GM21619 (cell line): ENCODE data around the gene HS3ST4.
"Not testable (repeated sequence)": the region's sequence is repeated elsewhere in the genome, so short reads cannot be mapped to it uniquely, and the experiment has no call there.

ENCODE experiments used
- ATAC-seq: cut with Tn5 transposase; IDR thresholded peaks from one replicate; pipeline ENCODE4 v1.9.1; 2021; ENCODE audit not compliant: unreplicated experiment

Gene HS3ST4

DNA sequence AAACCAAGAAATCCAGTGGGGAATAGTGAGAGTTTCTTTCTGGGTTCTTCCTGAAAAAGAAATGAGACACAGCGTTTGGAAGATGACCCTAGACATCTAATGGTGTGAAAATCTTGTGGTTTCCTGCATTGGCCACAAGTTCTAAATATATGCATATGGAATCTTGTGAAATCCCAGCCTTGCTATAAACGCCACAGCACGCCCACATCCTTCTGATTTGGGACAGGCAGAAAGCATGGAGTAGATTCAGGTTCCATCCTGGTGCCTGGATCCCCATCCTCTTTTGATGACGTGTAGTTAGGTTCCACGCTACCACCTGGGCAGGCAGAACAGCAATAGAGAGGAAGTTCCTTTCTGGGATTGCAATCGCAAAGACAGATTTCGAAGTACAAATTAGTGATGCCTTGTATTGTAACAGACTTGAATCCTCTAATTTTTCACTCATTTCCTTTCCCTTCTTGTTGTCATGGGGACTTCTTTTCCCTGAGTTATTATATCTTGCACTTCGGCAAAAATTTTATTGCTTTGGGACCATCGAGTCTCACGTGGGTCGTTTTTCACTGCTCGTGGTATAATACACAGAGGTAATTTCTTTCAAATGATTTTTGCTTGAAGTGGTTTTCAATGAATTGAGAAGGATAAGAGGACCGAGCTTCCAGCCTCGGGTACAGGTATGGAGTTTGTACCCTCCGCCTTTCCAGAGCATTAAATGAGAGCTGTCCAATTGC lies 37.6 kb downstream of the HS3ST4 start:
- no peak for ATAC-seq

DNA sequence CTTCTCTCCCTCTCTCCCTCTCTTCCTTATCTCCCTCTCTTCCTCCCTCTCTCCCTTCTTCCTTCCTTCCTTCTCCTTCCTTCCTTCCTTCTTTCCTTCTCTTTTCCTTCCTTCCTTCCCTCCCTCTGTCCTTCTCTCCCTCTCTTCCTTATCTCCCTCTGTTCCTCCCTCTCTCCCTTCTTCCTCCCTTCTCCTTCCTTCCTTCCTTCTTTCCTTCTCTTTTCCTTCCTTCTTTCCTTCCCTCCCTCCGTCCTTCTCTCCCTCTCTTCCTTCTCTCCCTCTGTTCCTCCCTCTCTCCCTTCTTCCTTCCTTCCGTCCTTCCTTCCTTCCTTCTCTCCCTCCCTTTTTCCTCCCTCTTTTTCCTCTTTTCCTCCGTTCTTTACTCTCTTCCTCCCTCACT lies 38.6 kb downstream of the HS3ST4 start:
- ATAC-seq: no peak

GRCh38 chr16:25734430-25735385 lies 42.9 kb downstream of the HS3ST4 start:
- no peak for ATAC-seq

DNA sequence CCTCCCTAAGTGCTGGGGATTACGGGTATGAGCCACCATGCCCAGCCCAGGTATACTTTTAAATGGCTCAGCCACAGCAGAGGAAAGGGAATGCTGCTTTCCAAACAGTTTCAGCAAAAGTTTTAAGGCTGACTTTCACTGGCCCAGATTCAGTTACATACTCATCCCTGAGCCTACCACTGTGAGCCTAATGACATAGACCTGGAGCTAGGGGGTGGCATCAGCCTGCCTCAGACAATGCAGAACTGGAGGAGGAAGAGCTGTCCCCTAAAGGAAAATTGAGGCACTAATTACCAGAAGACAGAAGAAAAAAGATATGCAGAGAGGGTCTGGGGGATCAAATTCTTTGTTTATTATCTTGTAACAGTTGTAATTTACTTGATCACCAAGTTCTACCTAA lies 43.9 kb downstream of the HS3ST4 start:
- no peak for ATAC-seq

DNA sequence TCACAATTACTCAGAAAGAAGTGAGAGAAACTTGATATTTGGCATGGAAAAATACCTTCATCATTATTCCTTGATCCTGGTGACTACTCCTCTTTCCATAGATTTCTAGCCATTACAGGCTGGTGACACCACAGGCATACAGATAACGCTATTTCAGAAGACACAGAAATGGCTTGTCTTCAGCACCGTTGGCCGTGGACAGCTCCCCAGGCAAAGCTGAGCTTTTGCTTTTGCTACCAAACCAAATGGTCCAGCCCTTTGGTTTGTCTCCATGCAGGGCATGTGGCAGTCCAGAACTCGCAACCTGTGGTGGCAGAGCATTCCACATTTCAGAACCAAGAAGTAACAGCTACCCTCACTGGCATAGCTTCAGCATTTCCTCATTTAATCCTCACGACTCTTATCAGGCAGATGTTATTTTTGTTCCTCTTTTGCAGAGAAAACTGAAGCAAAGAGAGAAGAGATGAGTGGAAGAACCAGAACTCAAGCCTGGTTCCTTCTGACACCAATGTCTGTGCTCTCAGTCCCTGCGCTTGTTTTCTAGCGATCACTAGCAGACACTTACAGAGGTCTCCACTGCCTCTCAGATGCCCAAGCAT lies 55.5 kb downstream of the HS3ST4 start:
- no peak for ATAC-seq

DNA sequence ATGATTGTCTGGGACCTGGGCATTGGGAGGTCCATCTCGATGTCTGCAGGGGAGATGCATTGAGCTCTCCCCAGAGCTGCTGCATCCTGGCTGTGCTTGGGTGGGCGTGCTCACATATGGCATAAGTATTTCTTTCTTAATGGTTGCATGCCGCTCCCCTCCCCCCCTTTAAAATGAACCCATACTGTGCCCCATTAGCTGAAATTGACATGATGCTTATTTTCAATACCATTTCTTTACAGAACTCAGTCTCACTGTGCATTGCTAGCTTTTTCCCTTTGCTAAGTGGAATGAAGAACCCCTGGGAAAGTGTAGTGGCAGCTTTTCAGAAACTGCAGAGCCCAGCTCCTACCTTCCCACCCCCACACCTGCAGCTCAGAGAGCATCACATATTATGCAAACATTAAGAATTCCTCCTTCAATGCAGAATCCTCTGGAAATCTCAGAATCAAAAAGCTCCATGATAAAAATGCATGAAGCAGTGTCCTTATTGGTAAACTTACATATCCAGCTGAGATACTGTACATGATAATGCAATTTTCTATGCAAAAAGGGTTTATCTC lies 56.4 kb downstream of the HS3ST4 start:
- no peak for ATAC-seq

- ATAC-seq: no peak
Measured at GRCh38 chr16:25750488-25751216, 58.9 kb downstream of the HS3ST4 start.

DNA sequence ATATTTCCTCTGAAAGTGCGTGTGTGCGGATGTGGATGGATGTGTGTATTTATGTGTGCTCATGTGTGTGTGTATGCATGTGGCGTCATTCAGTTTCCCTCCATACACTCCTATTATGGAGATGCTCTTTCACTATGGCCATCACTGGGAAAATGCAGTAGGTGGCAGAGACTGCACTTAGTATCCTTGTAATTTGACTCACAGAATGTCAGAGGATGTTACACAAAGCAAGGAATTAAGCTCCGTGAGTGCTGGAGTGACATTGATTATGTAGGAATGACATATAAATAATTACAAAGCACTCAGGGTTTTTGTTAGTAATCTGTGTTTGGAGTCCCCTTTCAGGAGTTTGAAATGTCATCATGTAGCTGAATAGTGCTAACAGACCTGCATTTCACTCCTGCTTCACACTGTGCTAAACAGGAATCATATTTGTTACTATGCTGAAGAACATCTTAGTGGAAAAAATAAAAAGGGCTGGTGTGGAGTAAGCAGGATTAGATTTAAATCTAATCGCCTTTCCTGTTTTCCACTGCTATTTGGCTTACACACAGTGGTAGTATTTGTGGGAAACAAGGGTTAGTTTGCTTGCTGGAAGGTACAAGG lies 59.6 kb downstream of the HS3ST4 start:
- ATAC-seq: no peak

DNA sequence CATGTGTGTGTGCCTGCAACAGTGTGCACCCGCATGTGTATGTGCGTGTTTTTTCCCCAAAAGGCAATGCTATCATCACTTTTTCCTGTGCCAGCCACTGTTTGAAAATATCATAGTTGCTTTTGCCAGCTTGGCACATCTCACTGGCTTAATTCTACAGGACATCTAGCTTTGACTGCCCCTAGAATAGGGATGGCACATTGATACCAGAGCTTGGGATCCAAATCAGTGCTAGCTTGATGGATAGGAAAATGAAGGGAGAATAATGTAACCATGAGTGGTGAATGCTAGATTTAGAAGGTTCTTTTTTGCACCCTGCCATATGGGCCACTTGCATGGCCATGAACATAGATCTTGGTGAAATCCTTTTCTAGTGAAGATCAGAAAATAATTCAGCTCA lies 72.7 kb downstream of the HS3ST4 start:
- ATAC-seq: no peak

GRCh38 chr16:25771216-25771615 lies 79.5 kb downstream of the HS3ST4 start:
- no peak for ATAC-seq

DNA sequence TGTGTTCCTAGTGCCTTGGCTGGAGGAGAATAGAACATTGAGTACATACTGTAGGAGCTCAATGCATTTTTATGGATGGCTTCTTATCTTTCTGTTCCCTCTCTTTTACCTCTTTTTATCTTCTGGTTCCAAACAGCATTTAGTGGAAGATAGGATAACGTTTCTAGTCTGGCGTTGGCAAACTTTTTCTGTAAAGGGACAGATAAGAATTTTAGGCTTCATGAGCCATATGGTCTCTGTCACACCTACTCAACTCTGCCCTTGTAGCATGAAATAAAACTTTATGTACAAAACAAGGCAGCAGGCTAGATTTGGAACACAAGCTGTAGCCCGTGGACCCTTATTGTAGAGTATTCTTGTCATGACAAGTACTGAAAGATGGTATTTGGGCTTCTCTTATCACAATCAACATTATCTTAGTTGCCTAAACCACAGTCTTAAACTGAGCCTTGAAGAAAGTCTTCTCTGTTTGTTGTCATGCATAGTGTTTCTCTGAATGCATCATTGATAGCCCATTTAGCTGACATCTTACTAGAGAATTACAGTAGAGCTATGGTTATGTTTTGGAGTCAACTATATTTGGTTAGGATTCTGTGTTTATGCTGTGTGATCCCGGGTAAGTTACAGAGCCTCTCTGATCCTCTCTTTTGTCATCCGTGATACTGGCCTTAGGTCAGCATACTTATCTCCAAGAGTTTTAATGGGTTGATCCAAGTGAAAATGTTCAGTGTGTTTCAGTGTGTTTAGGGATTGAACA lies 80.2 kb downstream of the HS3ST4 start:
- ATAC-seq: no peak

DNA sequence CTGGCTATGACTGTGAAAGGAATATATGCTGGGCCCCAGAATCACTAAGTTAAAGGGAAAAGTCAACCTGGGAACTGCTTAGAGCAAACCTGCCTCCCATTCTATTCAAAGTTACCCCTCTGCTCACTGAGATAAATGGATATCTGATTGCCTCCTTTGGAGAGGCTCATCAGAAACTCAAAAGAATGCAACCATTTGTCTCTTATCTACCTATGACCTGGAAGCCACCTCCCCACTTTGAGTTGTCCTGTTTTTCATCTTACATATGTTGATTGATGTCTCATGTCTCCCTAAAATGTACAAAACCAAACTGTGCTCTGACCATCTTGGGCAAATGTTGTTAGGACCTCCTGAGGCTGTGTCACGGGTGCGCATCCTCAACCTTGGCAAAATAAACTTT lies 84.5 kb downstream of the HS3ST4 start:
- not testable (repeated sequence) for ATAC-seq

GRCh38 chr16:25783226-25783625 lies 91.5 kb downstream of the HS3ST4 start:
- ATAC-seq: no peak

DNA sequence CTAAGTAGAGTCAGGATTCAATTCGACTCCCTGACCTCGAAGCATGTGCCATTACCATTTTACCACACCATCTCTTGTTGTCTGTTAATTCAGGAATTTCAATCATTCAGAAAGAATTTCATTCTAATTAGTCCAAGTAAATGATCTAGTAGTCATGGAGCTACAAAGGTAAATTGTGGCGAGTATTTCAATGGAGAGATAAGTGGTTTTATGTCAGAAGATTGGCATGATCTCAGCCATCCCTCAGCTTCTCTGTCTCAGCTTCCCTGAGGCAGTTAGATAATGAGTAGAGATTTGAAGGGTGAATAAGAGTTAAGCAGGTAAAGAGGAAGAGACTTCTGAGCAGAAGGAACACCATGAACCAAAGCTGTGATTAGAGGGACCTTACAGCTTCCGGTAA lies 93.6 kb downstream of the HS3ST4 start:
- ATAC-seq: no peak

DNA sequence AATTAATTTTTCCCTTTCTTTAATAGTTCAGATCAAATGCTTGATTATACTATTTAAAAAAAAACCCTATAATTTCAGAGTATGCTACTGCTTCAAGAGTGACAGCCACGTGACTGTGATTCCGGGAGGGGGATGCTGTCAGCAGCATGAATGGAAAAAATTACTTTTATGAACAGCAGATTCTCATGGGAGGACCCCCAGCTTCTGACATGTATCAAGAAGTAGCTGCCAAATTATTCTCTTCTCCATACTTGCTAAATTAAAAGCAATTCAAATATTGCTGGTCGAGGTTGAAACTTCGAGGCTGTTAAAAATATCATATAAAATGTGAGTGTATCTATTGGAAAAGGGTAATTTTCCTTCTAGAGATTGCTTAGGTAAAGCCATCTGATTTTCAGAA lies 95.0 kb downstream of the HS3ST4 start:
- no peak for ATAC-seq

GRCh38 chr16:25788637-25789036 lies 96.9 kb downstream of the HS3ST4 start:
- no peak for ATAC-seq

- no peak for ATAC-seq
Measured at GRCh38 chr16:25796239-25796638, 104.5 kb downstream of the HS3ST4 start.

DNA sequence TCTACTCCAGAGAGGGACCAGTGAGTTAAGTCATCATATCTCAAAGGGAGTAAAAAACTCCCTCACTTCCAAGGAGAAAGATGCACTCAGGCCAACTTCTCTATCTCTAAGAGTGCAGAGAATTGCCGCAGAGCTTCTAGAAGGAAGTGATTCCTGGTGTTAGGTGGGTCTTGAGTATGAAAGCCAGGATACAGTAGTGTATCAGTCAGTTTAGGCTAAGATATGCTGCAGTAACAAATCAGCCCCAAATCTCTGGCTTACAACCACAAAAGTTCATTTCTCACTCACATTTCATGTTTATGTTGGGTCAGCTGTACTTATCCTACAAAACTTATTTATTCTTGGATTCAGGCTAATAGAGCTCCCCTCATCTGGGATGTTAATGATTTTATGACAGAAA lies 106.3 kb downstream of the HS3ST4 start:
- ATAC-seq: no peak

- ATAC-seq: no peak
Measured at GRCh38 chr16:25799816-25800215, 108.1 kb downstream of the HS3ST4 start.

- no peak for ATAC-seq
Measured at GRCh38 chr16:25812215-25812614, 120.5 kb downstream of the HS3ST4 start.
